ENCODE data around the gene KIAA1217.

Gene KIAA1217

DNA sequence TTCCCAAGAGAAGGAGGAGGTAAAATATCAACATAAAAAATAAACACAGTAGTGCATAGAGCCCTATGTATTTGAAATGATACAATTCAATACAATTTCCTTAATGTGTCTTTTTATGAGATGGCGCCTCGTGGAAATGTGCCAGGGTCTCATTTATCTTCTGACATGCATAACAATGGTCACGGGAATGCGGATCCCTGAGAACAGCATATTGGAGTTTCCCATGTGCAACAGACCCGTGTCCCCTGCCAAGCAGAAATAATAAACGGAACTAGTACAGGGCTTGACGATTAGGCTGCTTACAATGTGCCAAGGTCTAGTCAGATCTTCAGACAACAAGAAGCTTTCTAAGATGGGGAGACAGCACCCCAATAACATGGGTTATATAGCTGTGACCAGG lies 296.8 kb downstream of the KIAA1217 start:
- peaks cover 3% of the 10 kb centered on the region for H3K27me3 Mint-ChIP-seq
- intact Hi-C loops (cut with micrococcal nuclease): no loop called here
- H3K27ac Mint-ChIP-seq: no peak overlapping the region
- H3K4me1 Mint-ChIP-seq (ENCODE audit: low read depth): no peaks in the 10 kb centered on the region
- H3K9me3 Mint-ChIP-seq: no peaks in the 10 kb centered on the region
- H3K4me3 Mint-ChIP-seq: no peak overlapping the region
- no peaks in the 10 kb centered on the region for H3K36me3 Mint-ChIP-seq (ENCODE audit: low read depth)

DNA sequence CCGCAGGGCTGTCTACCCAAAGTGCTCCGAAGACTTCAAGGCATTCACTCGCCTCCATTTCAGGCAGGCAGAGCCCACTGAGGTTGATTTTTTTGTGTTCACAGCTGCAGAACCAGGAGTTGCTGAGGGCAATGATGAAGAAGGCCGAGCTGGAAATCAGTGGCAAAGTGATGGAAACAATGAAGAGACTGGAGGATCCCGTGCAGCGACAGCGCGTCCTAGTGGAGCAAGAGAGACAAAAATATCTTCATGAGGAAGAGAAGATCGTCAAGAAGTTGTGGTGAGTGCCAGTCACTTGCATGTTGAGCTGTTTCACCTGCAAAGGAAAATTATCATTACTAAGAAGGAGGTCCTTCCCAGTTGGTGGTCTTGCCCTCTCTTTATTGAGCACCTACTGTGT lies 304.2 kb downstream of the KIAA1217 start:
- H3K4me1 Mint-ChIP-seq (ENCODE audit: low read depth): no peaks in the 10 kb centered on the region
- no peaks in the 10 kb centered on the region for H3K36me3 Mint-ChIP-seq (ENCODE audit: low read depth)
- no peaks in the 10 kb centered on the region for H3K9me3 Mint-ChIP-seq
- H3K27me3 Mint-ChIP-seq: no peaks in the 10 kb centered on the region
- H3K4me3 Mint-ChIP-seq: no peak overlapping the region
- intact Hi-C loops (cut with micrococcal nuclease): no loop called here
- H3K27ac Mint-ChIP-seq: no peak overlapping the region

DNA sequence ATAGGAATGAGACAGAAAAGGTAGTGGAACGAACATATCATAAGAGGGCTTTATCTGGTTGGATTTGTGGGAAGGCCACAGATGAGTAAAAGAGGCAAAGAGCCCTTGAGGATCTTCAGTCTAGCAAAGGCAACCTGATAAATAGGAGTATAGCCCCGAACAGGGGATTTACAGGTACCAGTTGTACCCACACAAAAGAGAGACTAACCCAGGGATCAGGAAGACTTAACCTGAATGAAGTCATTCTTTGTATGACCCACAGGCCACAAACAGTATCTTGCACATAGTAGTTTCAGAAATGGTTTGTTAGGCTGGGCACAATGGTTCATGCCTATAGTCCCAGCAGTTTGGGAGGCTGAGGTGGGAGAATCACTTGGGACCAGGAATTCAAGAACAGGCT lies 306.5 kb downstream of the KIAA1217 start:
- Mint-ChIP-seq H3K4me1 (ENCODE audit: low read depth) (no peaks in the 10 kb centered on the region), H3K4me3 (no peak overlapping the region), H3K9me3 (no peaks in the 10 kb centered on the region), H3K27ac (no peak overlapping the region), H3K27me3 (peaks cover 8% of the 10 kb centered on the region), H3K36me3 (ENCODE audit: low read depth) (no peaks in the 10 kb centered on the region)
- intact Hi-C loops (cut with micrococcal nuclease): loop anchor here (5.0 kb wide), 1 partner anchor 1358 kb away; no protein-coding TSS in a partner anchor

DNA sequence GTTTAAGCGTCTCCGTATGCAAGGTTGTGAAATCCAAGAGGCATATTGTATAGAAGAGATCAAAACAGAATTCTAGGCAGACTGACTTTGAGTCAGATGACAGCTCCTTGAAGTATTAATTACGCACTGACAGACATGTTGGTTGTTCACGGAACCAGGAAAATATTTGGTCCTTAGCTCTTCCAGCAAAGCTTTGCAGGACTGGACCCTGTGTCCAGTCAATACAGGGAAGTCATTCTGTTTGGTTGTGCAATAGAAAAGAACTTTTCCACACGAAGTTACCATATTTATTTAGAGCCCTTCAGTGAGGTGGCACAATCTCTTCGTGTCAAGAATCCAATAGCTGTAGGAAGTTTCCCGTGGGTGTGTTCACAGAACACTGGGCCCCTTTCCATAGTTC lies 309.5 kb downstream of the KIAA1217 start:
- H3K36me3 Mint-ChIP-seq (ENCODE audit: low read depth): no peaks in the 10 kb centered on the region
- no peak overlapping the region for H3K4me3 Mint-ChIP-seq
- H3K9me3 Mint-ChIP-seq: no peaks in the 10 kb centered on the region
- H3K27me3 Mint-ChIP-seq: peaks cover 8% of the 10 kb centered on the region
- intact Hi-C loops (cut with micrococcal nuclease): loop anchor here (5.0 kb wide), 1 partner anchor 1361 kb away; no protein-coding TSS in a partner anchor
- H3K27ac Mint-ChIP-seq: no peak overlapping the region
- no peaks in the 10 kb centered on the region for H3K4me1 Mint-ChIP-seq (ENCODE audit: low read depth)

DNA sequence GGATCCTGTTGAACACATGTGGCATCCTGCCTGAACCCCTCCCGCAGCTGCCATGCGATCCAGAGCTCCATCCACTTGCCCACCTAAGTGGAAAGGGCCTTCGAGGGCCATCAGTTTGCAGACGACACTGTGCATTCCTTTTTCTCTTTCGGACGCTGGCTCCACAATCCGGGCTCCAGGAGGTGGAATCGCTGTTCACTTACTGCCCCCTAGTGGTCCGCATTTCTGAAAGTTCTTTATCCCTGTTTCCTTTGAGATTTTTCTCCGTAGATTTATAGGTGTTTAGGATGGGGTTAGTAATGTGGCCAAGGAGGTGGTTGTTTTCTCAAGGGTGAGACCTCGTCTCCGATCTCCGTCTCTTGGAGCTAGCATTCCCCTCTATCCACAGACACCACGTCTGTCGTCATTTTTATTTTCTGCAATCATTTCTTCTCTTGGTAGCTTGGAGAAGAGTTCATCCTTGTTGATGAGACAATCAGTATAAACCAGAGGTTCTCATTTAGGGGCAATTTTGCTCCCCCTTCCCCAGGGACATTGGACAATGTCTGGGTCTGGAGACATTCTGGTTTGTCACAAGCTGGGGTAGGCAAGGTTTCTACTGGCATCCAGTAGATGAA lies 310.2 kb downstream of the KIAA1217 start:
- Mint-ChIP-seq H3K9me3 (no peaks in the 10 kb centered on the region), H3K27ac (no peak overlapping the region), H3K4me3 (no peak overlapping the region), H3K4me1 (ENCODE audit: low read depth) (no peaks in the 10 kb centered on the region), H3K27me3 (peaks cover 8% of the 10 kb centered on the region), H3K36me3 (ENCODE audit: low read depth) (no peaks in the 10 kb centered on the region)
- intact Hi-C loops (cut with micrococcal nuclease): loop anchor here (5.0 kb wide), 1 partner anchor 1362 kb away; no protein-coding TSS in a partner anchor

DNA sequence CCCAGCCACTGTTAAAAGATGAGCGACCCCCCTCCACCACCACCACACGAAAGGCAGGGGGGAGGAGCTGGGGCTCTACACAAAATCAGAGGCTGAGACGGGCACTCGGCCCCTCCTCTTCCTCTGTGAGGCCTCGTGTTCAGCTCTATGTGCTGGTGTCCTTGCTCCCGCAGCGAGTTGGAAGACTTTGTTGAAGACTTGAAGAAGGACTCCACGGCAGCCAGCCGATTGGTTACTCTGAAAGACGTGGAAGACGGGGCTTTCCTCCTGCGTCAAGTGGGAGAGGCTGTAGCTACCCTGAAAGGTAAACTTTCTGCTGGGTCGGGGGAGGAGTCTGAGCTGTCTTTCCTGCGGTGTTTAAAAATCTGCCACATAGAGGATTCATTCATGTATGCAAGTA lies 311.0 kb downstream of the KIAA1217 start:
- no peak overlapping the region for H3K4me3 Mint-ChIP-seq
- H3K27me3 Mint-ChIP-seq: peaks cover 8% of the 10 kb centered on the region
- H3K36me3 Mint-ChIP-seq (ENCODE audit: low read depth): no peaks in the 10 kb centered on the region
- no peaks in the 10 kb centered on the region for H3K9me3 Mint-ChIP-seq
- no peaks in the 10 kb centered on the region for H3K4me1 Mint-ChIP-seq (ENCODE audit: low read depth)
- intact Hi-C loops (cut with micrococcal nuclease): loop anchor here (5.0 kb wide), 1 partner anchor 1363 kb away; no protein-coding TSS in a partner anchor
- H3K27ac Mint-ChIP-seq: no peak overlapping the region

DNA sequence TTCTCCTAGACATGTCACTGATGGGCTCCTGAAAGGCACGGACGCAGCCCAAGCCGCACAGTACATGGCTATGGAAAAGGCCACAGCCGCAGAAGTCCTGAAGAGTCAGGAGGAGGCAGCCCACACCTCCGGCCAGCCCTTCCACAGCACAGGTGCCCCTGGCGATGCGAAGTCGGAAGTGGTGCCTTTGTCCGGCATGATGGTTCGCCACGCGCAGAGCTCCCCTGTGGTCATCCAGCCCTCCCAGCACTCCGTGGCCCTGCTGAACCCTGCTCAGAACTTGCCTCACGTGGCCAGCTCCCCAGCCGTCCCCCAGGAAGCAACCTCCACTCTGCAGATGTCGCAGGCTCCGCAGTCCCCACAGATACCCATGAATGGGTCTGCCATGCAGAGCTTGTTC lies 315.4 kb downstream of the KIAA1217 start:
- no peaks in the 10 kb centered on the region for H3K4me1 Mint-ChIP-seq (ENCODE audit: low read depth)
- no peak overlapping the region for H3K4me3 Mint-ChIP-seq
- intact Hi-C loops (cut with micrococcal nuclease): no loop called here
- peaks cover 5% of the 10 kb centered on the region for H3K27me3 Mint-ChIP-seq
- no peak overlapping the region for H3K27ac Mint-ChIP-seq
- H3K36me3 Mint-ChIP-seq (ENCODE audit: low read depth): no peaks in the 10 kb centered on the region
- H3K9me3 Mint-ChIP-seq: no peaks in the 10 kb centered on the region

DNA sequence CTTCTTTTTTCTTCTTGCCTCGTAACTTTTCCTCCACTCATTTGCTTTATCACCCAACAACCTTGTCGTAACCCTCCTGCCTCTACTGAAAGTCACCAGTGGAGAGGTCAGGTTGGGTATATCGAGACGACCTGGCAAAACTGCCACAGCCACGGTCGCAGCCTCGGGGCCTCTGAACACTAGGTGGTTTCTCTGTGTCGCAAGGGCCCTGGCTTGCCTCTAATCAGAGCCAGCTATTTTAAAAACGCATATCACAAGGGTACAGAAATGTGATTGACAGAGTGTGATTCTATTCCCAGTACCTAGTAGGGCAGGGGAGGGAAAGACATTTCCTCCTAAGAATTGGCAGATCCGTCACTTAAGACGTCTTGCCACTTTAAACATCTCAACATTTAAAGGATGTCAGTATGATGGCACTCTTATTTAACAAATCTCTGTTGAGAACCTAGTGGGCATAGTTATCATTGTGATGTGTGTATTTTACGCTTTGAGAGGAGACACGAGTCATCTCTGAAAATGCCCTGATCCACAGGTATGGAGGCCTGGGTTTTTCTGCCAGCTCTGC lies 317.2 kb downstream of the KIAA1217 start:
- intact Hi-C loops (cut with micrococcal nuclease): no loop called here
- H3K27me3 Mint-ChIP-seq: no peaks in the 10 kb centered on the region
- H3K4me3 Mint-ChIP-seq: no peak overlapping the region
- no peaks in the 10 kb centered on the region for H3K36me3 Mint-ChIP-seq (ENCODE audit: low read depth)
- no peaks in the 10 kb centered on the region for H3K4me1 Mint-ChIP-seq (ENCODE audit: low read depth)
- H3K9me3 Mint-ChIP-seq: no peaks in the 10 kb centered on the region
- no peak overlapping the region for H3K27ac Mint-ChIP-seq

DNA sequence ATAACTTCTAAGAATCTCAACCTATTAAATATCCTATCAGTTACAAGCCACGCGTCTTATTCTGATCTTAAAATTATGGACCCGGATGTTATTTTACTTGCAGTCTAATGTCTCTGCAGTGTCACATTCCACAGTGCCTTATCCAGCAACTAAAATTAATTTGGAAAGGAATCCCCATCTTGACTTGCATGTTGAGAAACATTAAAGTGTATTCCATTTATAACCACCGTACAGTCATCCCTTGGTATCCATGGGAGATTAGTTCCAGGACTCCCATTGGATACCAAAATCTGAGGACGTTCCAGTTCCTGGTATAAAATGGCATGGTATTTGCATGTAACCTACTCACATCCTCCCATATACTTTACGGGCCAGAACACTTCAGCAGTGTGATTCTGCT lies 320.0 kb downstream of the KIAA1217 start:
- Mint-ChIP-seq H3K4me1 (ENCODE audit: low read depth) (no peaks in the 10 kb centered on the region), H3K4me3 (no peak overlapping the region), H3K27ac (no peak overlapping the region), H3K36me3 (ENCODE audit: low read depth) (no peaks in the 10 kb centered on the region), H3K9me3 (no peaks in the 10 kb centered on the region), H3K27me3 (no peaks in the 10 kb centered on the region)
- intact Hi-C loops (cut with micrococcal nuclease): no loop called here

DNA sequence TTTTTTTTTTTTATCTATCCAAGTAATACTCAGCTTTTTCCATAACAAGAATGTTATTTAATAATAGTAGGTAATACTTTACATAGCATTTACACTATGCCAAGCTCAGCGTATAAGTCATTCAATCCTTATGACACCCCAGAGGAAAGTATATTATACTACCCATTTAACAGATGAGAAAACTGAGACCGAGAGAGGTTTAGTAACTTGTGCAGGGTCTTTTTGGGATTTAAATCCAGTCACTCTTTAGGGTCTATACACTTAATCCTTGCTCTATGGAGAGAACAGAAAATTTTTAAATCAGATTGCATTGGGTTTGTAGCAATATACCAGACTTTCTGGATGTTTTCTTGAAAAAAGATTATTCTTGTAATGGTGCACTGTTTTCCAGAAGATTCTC lies 322.5 kb downstream of the KIAA1217 start:
- no peaks in the 10 kb centered on the region for H3K36me3 Mint-ChIP-seq (ENCODE audit: low read depth)
- no peaks in the 10 kb centered on the region for H3K4me1 Mint-ChIP-seq (ENCODE audit: low read depth)
- intact Hi-C loops (cut with micrococcal nuclease): no loop called here
- no peak overlapping the region for H3K4me3 Mint-ChIP-seq
- no peaks in the 10 kb centered on the region for H3K27me3 Mint-ChIP-seq
- H3K27ac Mint-ChIP-seq: no peak overlapping the region
- no peaks in the 10 kb centered on the region for H3K9me3 Mint-ChIP-seq

DNA sequence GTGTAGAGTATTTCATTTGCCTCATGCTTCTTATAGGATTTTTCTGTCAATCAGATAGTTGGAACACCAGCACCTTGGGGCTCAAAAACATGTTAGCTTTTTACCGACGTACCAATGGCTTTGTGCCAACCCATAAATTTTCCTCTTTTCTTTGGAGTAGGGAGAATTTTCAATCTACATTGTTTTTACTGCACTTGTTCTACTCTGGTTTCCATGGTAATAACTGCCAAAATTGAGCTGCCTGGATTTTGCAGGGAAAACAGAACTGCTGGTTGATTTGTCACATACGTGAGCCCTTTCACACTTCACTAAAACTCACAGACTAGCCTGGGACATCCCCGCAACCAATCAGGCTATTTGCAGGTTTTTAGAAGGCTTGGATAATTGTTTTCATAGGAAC lies 325.0 kb downstream of the KIAA1217 start:
- Mint-ChIP-seq H3K4me1 (ENCODE audit: low read depth) (no peaks in the 10 kb centered on the region), H3K36me3 (ENCODE audit: low read depth) (no peaks in the 10 kb centered on the region), H3K4me3 (no peak overlapping the region), H3K27ac (no peak overlapping the region), H3K9me3 (no peaks in the 10 kb centered on the region), H3K27me3 (no peaks in the 10 kb centered on the region)
- intact Hi-C loops (cut with micrococcal nuclease): no loop called here

DNA sequence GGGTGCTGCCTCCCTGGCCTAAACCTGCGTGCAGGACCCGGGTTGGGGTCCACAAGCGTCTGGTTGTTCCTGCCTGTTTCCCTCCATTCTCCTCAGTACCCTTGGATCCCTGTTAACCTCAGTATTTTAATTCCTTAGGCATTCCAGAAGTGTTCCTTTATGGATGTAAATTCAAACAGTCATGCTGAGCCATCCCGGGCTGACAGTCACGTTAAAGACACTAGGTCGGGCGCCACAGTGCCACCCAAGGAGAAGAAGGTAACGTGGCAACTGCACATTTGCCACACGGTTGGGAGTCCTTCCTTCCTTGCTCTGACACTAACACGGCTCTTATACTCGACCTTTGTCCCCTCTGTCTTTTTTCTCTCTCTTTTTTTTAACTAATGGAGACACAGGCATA lies 327.7 kb downstream of the KIAA1217 start:
- Mint-ChIP-seq H3K4me1 (ENCODE audit: low read depth) (no peaks in the 10 kb centered on the region), H3K27ac (no peak overlapping the region), H3K4me3 (no peak overlapping the region), H3K27me3 (no peaks in the 10 kb centered on the region), H3K36me3 (ENCODE audit: low read depth) (no peaks in the 10 kb centered on the region), H3K9me3 (no peaks in the 10 kb centered on the region)
- intact Hi-C loops (cut with micrococcal nuclease): no loop called here

DNA sequence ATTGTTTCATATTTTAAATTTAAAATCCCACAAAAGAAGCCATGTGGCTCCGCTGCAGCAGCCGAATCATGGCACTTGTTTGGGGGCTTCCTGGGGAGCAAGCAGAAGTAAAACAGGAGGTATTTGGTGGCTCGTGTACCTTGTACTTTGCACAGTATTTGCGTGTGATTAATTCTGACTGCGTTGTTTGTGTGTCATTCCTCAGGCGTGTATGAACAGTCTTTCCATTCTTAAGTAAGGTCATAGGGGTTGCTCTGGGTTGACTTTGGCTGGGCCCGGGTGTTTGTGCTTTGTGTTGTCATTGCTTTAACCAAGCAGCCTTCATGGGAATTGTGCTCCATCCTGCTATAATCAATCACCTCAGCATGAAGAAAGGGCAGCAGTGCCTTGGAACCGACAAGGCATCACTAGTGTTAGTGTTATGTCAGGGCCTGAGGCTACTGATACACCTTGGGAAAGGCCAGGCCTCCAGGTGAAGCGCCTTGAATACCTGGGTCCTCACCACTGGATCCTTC lies 332.4 kb downstream of the KIAA1217 start:
- no peaks in the 10 kb centered on the region for H3K4me1 Mint-ChIP-seq (ENCODE audit: low read depth)
- no peaks in the 10 kb centered on the region for H3K36me3 Mint-ChIP-seq (ENCODE audit: low read depth)
- no peaks in the 10 kb centered on the region for H3K9me3 Mint-ChIP-seq
- no peak overlapping the region for H3K4me3 Mint-ChIP-seq
- intact Hi-C loops (cut with micrococcal nuclease): no loop called here
- H3K27ac Mint-ChIP-seq: no peak overlapping the region
- H3K27me3 Mint-ChIP-seq: no peaks in the 10 kb centered on the region

DNA sequence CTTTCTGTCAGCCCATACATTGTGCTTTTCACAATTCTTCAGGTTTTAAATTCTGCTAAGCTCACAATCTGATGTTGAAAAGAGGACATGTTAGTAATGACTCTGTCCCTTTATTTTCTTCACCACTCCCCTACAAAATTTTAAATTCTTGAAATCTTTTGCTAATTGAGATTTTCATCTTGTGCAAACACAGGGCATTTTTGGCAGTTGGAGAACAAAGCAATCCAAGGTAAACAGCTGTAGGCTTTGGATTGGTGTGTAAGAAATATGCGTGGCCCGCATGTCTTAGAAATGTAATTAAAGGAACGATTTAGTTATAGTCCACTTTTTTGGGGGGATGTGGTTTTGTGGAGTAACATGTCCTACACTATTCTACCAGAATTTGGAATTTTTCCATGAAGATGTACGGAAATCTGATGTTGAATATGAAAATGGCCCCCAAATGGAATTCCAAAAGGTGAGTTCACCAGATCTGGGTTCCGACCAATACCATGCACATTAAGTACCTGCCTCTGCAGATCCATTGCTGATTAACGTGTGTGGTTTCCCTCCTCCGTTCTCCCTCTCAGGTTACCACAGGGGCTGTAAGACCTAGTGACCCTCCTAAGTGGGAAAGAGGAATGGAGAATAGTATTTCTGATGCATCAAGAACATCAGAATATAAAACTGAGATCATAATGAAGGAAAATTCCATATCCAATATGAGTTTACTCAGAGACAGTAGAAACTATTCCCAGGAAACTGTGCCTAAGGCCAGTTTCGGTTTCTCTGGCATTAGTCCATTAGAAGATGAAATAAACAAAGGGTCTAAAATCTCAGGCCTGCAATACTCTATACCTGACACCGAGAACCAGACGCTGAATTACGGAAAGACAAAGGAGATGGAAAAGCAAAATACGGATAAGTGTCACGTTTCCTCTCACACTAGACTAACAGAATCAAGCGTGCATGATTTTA lies 333.7 kb downstream of the KIAA1217 start:
- Mint-ChIP-seq H3K4me3 (no peak overlapping the region), H3K27me3 (no peaks in the 10 kb centered on the region), H3K36me3 (ENCODE audit: low read depth) (no peaks in the 10 kb centered on the region), H3K4me1 (ENCODE audit: low read depth) (no peaks in the 10 kb centered on the region), H3K9me3 (no peaks in the 10 kb centered on the region), H3K27ac (no peak overlapping the region)
- intact Hi-C loops (cut with micrococcal nuclease): no loop called here
